K562 (cell line): Measurements from ENCODE around the gene UMODL1. TPM values are rescaled to one million over a fixed set of nuclear protein-coding genes. Genes with fewer than 3 reads are reported as not detected.

Source experiments
- ATAC-seq: fragments of 200-7000 bp; cut with Tn5 transposase; 3 replicates; pipeline ENCODE4 v1.9.1; 2020; ENCODE audit warnings: moderate library complexity
- BruUV-seq: library from RNA; stranded (reverse); fragments of 400-500 nt; replicated peaks from 2 replicates; lab custom pipeline; 2021; lab: Mats Ljungman, UMichigan
- CTCF ChIA-PET: fragments of 300-600 bp; formaldehyde crosslinking; extraction: SDS; loops from one replicate; lab custom pipeline; 2021; ENCODE audit warnings: low intra/inter-chr PET ratio; lab: Yijun Ruan, JAX
- POLR2A ChIA-PET: fragments of 300-600, 350-650 bp; sonication (Branson Sonifier 250); formaldehyde crosslinking; extraction: SDS; loops from one replicate; lab custom pipeline; 2021; ENCODE audit warnings: antibody characterized with exemption, inconsistent platforms; lab: Yijun Ruan, JAX
- DNase-seq, 4 experiments: peaks; one replicate each; pipeline versions ENCODE4 v3.0.0 to v3.0.0-alpha.2; 2011 to 2018; ENCODE audit warnings: low spot score in 3 of 4, mixed read lengths in 3 of 4; ENCODE audit errors: extremely low read depth in 1 of 4
- FAIRE-seq: peaks from 2 replicates; lab custom pipeline; 2011; peaks lifted over from hg19 to GRCh38; lab: Jason Lieb, UNC
- H2AFZ ChIP-seq: 2 replicates; pipeline ENCODE4 v1.6.0; 2011; ENCODE audit warnings: low read depth, low read length, control low read depth, inconsistent platforms
- H3K27ac ChIP-seq: fragments of 200-600 bp; 3 replicates; pipeline ENCODE4 v1.8.0; 2011; ENCODE audit warnings: low read depth, mild to moderate bottlenecking, control low read depth, inconsistent platforms, low read length, moderate library complexity, mixed read lengths; ENCODE audit errors: extremely low read depth
- H3K27me3 ChIP-seq, 2 experiments: fragments of 300-600 bp in 1 of 2; 2 replicates in 1 of 2; 3 replicates in 1 of 2; pipeline versions ENCODE4 v1.6.0 to v1.8.0; 2011; ENCODE audit warnings: inconsistent platforms in 2 of 2, low read length in 2 of 2, mild to moderate bottlenecking in 1 of 2, mixed read lengths in 1 of 2, moderate library complexity in 1 of 2; ENCODE audit not compliant: control insufficient read depth in 2 of 2, insufficient read depth in 2 of 2
- H3K36me3 ChIP-seq: fragments of 300-600 bp; 3 replicates; pipeline ENCODE4 v1.8.0; 2011; ENCODE audit warnings: mild to moderate bottlenecking, low read length, inconsistent platforms; ENCODE audit not compliant: control insufficient read depth, insufficient read depth
- H3K4me1 ChIP-seq, 2 experiments: fragments of 200-600 bp in 1 of 2; replicated peaks in 1 of 2; 2 replicates in 1 of 2; 3 replicates in 1 of 2; pipeline versions ENCODE4 v1.5.1 to v1.8.0; 2011; ENCODE audit warnings: inconsistent platforms in 2 of 2, low read length in 2 of 2, mild to moderate bottlenecking in 1 of 2, mixed read lengths in 1 of 2, moderate library complexity in 1 of 2; ENCODE audit not compliant: control insufficient read depth in 2 of 2, insufficient read depth in 2 of 2
- H3K4me2 ChIP-seq: 2 replicates; pipeline ENCODE4 v1.6.1; 2011; ENCODE audit warnings: low read length, control low read depth, inconsistent platforms, mixed read lengths; ENCODE audit not compliant: insufficient read depth
- H3K4me3 ChIP-seq: fragments of 200-600 bp; sonication (generic), shearing (Covaris generic); 2 replicates; pipeline ENCODE4 v1.5.1; 2016; ENCODE audit warnings: control low read depth, inconsistent platforms
- H3K79me2 ChIP-seq: fragments of 200-600 bp; 3 replicates; pipeline ENCODE4 v1.8.0; 2011; ENCODE audit warnings: low read length, inconsistent platforms; ENCODE audit not compliant: control insufficient read depth, insufficient read depth
- H3K9ac ChIP-seq, 2 experiments: 2 replicates each; pipeline versions ENCODE4 v1.6.0 to v1.6.1; 2011; ENCODE audit warnings: low read depth in 2 of 2, low read length in 2 of 2, control low read depth in 1 of 2, inconsistent platforms in 1 of 2, mild to moderate bottlenecking in 1 of 2, mixed read lengths in 1 of 2; ENCODE audit not compliant: insufficient read depth in 1 of 2
- H3K9me1 ChIP-seq: one replicate; pipeline ENCODE4 v1.6.0; 2011; ENCODE audit warnings: inconsistent platforms, mild to moderate bottlenecking, low read length, moderate library complexity; ENCODE audit not compliant: control insufficient read depth, insufficient read depth
- H3K9me3 ChIP-seq: replicated peaks from 2 replicates; pipeline ENCODE4 v1.5.1; 2011; ENCODE audit warnings: low read depth, low read length, inconsistent platforms; ENCODE audit not compliant: control insufficient read depth, insufficient read depth
- H4K20me1 ChIP-seq: replicated peaks from 2 replicates; pipeline ENCODE4 v1.6.1; 2011; ENCODE audit warnings: low read length, inconsistent platforms, mixed read lengths; ENCODE audit not compliant: control insufficient read depth, insufficient read depth
- HNRNPK ChIP-seq: fragments of 200-400 bp; formaldehyde crosslinking; IDR thresholded peaks from one replicate; pipeline ENCODE4 v1.6.1; 2018; ENCODE audit warnings: mild to moderate bottlenecking, low read depth, low read length; ENCODE audit not compliant: poor library complexity, severe bottlenecking
- OTX1 ChIP-seq: fragments of 450-650 bp; formaldehyde crosslinking; IDR thresholded peaks from 2 replicates; pipeline ENCODE4 v1.4.0; 2022; ENCODE audit warnings: mild to moderate bottlenecking
- SNIP1 ChIP-seq: fragments of 450-650 bp; IDR thresholded peaks from 2 replicates; pipeline ENCODE4 v1.7.1; 2017; ENCODE audit warnings: low read depth, mild to moderate bottlenecking
- STAT6 ChIP-seq: sonication (generic); formaldehyde crosslinking; IDR thresholded peaks from 2 replicates; pipeline ENCODE4 v1.8.1; 2023; ENCODE audit warnings: mild to moderate bottlenecking, missing genetic modification reagents
- TOE1 ChIP-seq, 2 experiments: fragments of 450-650 bp in 1 of 2; sonication (generic) in 1 of 2; formaldehyde crosslinking in 1 of 2; IDR thresholded peaks; 2 replicates each; pipeline versions ENCODE4 v1.7.1 to v1.8.0; 2016 to 2022; ENCODE audit warnings: borderline replicate concordance in 2 of 2, mild to moderate bottlenecking in 2 of 2, antibody characterized with exemption in 1 of 2, inconsistent platforms in 1 of 2, low read depth in 1 of 2, missing genetic modification reagents in 1 of 2, moderate library complexity in 1 of 2
- ZNF764 ChIP-seq: fragments of 250-450 bp; sonication (Bioruptor Pico); IDR thresholded peaks from 2 replicates; pipeline ENCODE4 v1.4.0; 2020; ENCODE audit warnings: low read depth, mild to moderate bottlenecking, moderate library complexity
- WGBS: fragments of 100-300 bp; shearing (Covaris generic); methylation state at CpG from one replicate; pipeline ENCODE4 v1.1.6; 2016; ENCODE audit warnings: low coverage, mixed read lengths; ENCODE audit not compliant: insufficient coverage; ENCODE audit errors: missing lambda C conversion rate; 5-methylcytosine and 5-hydroxymethylcytosine counted together
- in situ Hi-C: fragments of 300-500 bp; cut with MboI; formaldehyde crosslinking; loops from 4 replicates; pipeline ENCODE4 v1.15.0; 2018; ENCODE audit warnings: inconsistent platforms, mixed read lengths
- intact Hi-C: fragments of 100-400 bp; cut with micrococcal nuclease; formaldehyde crosslinking; loops from 2 replicates; pipeline ENCODE4 v1.14.2; 2022
- polyA plus RNA-seq, 8 experiments: library from polyadenylated mRNA; depleted of rRNA in 4 of 8; stranded (reverse) in 5 of 8; unstranded in 3 of 8; fragments of >200 nt; fragmentation: Nextera tagmentation in 2 of 8; fragmentation: Illumina TruSeq in 1 of 8; extraction: Ambion mirVana in 2 of 8; extraction: Trizol in 1 of 8; gene quantifications; 2 replicates each; pipeline versions ENCODE4 v1.2.1 to v1.2.3, GENCODE V29; 2011 to 2014; ENCODE audit warnings: inconsistent platforms in 1 of 8, missing spikeins in 1 of 8
- total RNA-seq, 7 experiments: library from RNA; depleted of rRNA in 6 of 7; stranded (reverse); fragments of >200 nt in 6 of 7; fragmentation: Illumina TruSeq in 2 of 7; extraction: Trizol in 2 of 7; gene quantifications; 2 replicates each; pipeline versions ENCODE4 v1.2.1 to v1.2.3, GENCODE V29; 2011 to 2021; ENCODE audit warnings: low replicate concordance in 1 of 7

The UMODL1 gene
- total and polyA plus RNA-seq, 9 of the 15 experiments (the other 6 are each of a cell fraction or from before 2014, with no cell fraction given): not detected

GRCh38 chr21:42079008-42079938 lies 8.2 kb downstream of the UMODL1 start:
- H3K4me1 ChIP-seq: peaks cover 3 to 4% of the 10 kb centered on the region in 2 experiments; a peak in 4 of 5 replicates
- no peak overlapping the region for H3K27ac ChIP-seq
- no peak overlapping the region for H3K4me3 ChIP-seq
- H3K9me1 ChIP-seq: peaks cover 3% of the 10 kb centered on the region
- WGBS: 4% methylated on average over 13 of the region's 13 CpGs
- in situ Hi-C loops: no loop called here
- no peaks in the 10 kb centered on the region for H3K79me2 ChIP-seq
- ATAC-seq (no peak), DNase-seq (no peak), FAIRE-seq (no peak)
- ChIA-PET POLR2A (interaction anchor here (0.7 kb wide), 1 partner anchor 74 kb away, joined by 4 read pairs; no protein-coding TSS in a partner anchor), CTCF (no interaction called here)
- BruUV-seq: no TSS peak
- H3K36me3 ChIP-seq: no peaks in the 10 kb centered on the region
- no peaks in the 10 kb centered on the region for H3K9me3 ChIP-seq
- peaks cover 29% of the 10 kb centered on the region for H4K20me1 ChIP-seq
- intact Hi-C loops: no loop called here
- no peak overlapping the region for H3K4me2 ChIP-seq
- H3K9ac ChIP-seq: no peak overlapping the region
- no peak overlapping the region for H2AFZ ChIP-seq
- H3K27me3 ChIP-seq: peaks cover 67 to 87% of the 10 kb centered on the region in 2 experiments
- TF ChIP-seq TOE1 (IDR thresholded peaks at IDR 0.05; ENCODE audit: borderline replicate concordance) (no peak), TOE1 (CRISPR knock-in tag; IDR thresholded peaks at IDR 0.05; ENCODE audit: borderline replicate concordance, low read depth) (no peak), STAT6 (CRISPR knock-in tag) (no peak), HNRNPK (no peak), SNIP1 (no peak), OTX1 (no peak), ZNF764 (CRISPR knock-in tag) (no peak)
- TF ChIP-seq, all 486 proteins: peak for 0
